GM21825 (cell line): ENCODE measurements around the gene PSMD3.
"Not testable (repeated sequence)": the region's sequence is repeated elsewhere in the genome, so short reads cannot be mapped to it uniquely, and the experiment has no call there.

Experiments used
- ATAC-seq: cut with Tn5 transposase; IDR thresholded peaks from one replicate; pipeline ENCODE4 v1.9.1; 2021; ENCODE audit warnings: mild to moderate bottlenecking, moderate library complexity; ENCODE audit not compliant: unreplicated experiment

PSMD3 gene

GRCh38 chr17:39980351-39981206 lies at the start of gene PSMD3:
TSS of gene PSMD3 (plus strand) at chr17:39980807. CDS start at chr17:39980971, 164 bp downstream.
- ATAC-seq, result peak; percentile 93

DNA sequence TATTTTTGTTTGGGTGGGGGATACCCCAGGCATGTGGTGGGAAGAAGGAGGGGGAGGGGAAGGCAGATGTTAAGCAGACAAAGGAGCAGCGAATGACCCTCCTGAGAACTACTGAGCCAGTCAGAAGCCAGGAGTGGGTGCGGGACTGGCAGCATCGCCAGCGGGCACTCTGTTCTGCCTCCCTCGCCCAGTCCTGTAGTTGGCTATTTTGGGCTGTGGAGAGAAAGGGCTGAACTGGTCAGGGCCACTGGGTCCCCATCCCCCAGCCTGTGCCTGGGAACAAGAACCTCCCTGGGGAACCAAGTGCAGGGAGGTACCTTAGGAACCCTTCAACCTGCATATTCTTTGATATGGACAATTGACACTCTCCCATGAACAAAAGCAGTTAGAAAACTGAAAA lies 46.7 kb upstream of the PSMD3 start:
- ATAC-seq, result no peak

DNA sequence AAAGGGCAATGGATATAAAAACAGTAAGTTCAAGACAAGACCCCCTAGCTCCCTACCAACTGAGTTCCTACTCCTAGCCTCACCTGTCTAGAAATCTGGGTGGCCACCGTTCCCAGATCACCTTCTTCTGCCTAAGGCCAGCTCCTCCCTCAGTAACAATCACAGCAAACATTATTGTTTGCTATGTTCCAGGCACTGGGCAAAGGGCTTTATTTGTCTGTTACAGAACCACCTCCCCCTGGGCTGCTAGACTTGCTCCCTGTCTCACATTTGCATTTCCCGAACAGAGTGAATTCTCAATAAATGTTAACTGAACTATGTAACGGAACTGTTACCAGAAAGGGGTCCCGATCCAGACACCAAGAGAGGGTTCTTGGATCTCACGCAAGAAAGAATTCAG lies 46.3 kb upstream of the PSMD3 start:
- ATAC-seq, result no peak

GRCh38 chr17:39935909-39936308 lies 44.7 kb upstream of the PSMD3 start:
- no peak for ATAC-seq

GRCh38 chr17:39937447-39937846 lies 43.2 kb upstream of the PSMD3 start:
- no peak for ATAC-seq

- ATAC-seq, result no peak
Measured at GRCh38 chr17:39938140-39938869, 42.3 kb upstream of the PSMD3 start.

DNA sequence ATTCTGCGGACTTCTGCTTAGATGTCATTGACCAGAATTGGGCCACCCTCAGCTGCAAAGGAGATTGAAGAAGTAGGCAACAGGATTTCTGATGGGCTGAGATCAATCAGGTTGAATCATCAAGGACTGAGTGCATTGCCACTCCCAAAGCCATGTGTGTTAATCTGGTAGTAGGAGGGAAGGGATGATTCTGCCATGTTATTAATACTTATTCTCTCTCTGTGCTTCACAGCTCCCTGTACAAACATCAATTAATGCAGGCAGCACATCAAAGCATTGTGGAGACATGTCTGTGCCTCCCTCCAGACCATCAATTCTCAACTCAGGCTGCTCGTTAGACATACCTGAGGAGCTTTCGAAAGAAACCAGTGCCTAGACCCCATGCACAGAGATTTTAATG lies 41.5 kb upstream of the PSMD3 start:
- no peak for ATAC-seq

DNA sequence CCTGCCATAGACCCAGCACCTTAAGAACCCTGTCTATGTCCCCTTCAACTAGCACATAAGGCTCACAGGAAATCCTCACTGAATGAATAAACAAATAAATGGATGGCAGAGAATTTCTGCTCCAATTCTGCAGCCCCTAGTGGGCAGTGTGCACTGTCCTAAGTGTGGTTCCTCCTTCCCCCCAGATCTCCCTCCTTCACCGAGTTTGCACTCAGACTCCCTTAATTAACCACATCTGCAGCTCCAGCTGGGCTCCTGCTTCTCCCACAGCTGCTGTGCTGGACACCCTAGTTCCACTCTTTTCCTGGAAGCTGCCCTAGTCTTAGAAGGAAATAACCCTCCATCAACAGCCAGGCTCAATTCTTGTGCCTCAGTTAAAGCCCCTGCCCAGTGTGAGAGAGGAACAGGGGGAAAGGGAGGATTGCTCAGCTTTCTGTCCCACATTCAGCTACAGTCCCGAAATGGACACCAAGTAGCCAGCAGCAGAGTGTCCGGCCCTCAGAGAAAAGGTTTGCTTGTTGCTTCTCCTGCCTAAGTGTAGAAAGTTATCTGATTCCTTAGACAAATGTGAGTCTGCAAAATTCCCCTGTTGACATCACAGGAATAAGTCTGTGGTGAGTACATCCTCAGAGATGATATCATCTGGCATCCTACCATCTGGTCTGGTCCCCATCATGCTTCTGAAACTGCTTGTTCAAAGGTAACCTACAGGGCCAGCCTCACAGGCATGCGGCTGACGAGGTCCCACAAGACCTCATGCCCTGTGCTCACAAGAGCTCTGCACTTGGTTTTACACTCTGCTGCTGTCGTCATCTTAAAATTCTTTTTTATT lies 40.8 kb upstream of the PSMD3 start:
- ATAC-seq, result peak; percentile 52

- no peak for ATAC-seq
Measured at GRCh38 chr17:39943702-39944392, 36.8 kb upstream of the PSMD3 start.

DNA sequence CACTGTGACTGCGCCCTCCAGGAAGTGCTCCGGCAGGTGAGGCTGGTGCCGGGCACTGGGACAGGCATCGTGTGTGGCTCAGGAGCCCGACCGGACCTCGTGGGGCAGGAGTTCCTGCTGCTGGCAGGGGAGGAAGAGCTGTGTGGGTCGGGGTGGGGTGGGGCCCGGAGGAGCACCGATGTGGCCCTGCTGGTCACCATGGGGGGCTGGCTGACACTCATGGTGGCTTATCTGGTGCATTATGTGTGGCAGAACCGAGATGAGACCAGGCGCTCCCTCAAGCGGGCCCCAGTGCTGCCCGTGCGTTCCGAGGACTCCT lies 36.3 kb upstream of the PSMD3 start:
- ATAC-seq, result no peak

GRCh38 chr17:39946551-39947330 lies 33.9 kb upstream of the PSMD3 start:
- ATAC-seq, result no peak

DNA sequence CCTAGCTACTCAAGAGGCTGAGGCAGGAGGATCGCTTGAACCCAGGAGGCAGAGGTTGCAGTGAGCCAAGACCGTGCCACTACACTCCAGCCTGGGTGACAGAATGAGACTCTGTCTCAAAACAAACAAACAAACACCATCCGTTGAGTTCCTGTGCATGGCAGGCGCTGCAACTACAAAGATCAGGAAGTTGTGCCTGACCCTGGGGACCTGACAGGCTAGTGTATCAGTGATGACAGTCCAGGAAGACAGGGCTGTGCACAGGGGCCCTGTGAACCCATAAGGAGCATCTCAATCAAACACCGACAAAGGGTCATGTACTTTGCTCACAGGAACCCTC lies 32.1 kb upstream of the PSMD3 start:
- ATAC-seq, result not testable (repeated sequence)

- no peak for ATAC-seq
Measured at GRCh38 chr17:39949028-39949427, 31.6 kb upstream of the PSMD3 start.

DNA sequence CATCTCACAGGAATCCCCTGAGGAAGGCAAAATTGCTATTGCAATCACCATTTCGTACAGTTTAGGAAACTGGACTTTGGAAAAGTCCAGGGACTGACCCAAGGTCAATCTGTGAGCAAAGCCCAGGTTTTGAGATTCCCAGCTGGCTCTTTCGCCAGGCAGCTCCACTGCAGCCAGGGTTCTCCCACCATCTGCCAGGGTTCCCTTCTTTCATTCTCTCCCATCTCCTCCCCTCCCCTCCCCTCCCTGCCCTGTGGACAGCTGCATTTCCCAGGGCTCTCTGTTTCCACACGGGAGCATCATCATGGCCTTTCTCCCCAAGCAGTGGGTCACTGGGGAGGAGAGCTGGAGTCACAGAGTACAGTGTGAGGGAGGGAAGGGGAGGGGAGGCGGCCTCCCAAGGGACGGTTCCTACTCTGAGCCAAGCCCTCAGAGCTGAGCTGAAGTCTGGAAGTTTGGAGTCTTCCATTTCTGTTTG lies 29.7 kb upstream of the PSMD3 start:
- no peak for ATAC-seq

DNA sequence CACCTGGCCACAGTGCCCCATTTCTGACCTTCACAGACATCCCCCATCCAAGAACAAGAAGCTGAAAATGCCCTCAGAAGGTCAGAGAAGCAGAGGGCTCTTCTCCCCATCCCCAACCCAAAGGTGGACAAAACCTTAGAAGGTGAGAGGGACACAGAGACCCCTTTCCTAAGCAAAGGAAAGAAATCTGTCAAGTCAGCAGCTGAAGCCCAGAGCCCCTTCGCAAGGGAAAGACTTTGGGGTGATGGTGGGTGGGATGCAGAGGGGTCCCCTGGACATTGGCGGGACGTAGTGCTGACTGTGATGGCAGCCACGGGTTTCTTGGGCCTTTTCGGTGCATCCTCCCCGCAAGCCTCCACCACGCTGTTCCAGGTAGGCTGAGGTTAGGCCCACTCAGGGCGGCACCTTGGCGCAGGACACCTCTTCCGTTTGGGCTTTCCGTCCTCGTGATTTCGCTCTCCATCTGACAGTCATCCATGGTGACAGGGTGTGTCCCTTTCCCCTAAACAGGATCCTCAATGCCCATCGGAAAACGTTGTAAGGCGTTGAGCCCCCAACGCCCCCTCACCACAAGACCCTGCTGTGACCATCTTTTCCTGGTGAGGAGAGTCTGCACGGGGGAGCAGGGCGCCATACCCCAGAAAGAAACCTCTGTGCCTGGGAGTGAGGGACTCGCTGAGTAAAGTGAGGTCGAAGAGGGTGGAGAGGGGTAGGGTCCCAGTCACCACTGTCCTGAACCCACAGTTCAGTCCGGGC lies 28.5 kb upstream of the PSMD3 start:
- ATAC-seq, result no peak

- ATAC-seq, result peak; percentile 61
Measured at GRCh38 chr17:39952680-39953470, 27.7 kb upstream of the PSMD3 start.

GRCh38 chr17:39953471-39953888 lies 27.1 kb upstream of the PSMD3 start:
- no peak for ATAC-seq

GRCh38 chr17:39954876-39955275 lies 25.7 kb upstream of the PSMD3 start:
- ATAC-seq, result no peak
